Activated CD4-positive, alpha-beta T cell treated with anti-CD3 and anti-CD28 coated beads, Interleukin-2, amount 50 U/mL, for 1 hour (primary cell): ENCODE results near the gene WDR54.
A peak's percentile ranks its signal among the peaks of the same experiment; 100 is the strongest.

Source experiments
- DNase-seq: peaks from one replicate; pipeline ENCODE4 v3.0.0-alpha.2; 2020

WDR54 gene

GRCh38 chr2:74421221-74421870, at the start of gene WDR54, which contains the start of gene C2orf81:
TSS of gene WDR54 (plus strand) at chr2:74421730. CDS start at chr2:74422154, 424 bp downstream.
TSS of gene C2orf81 (minus strand) at chr2:74421619. CDS start at chr2:74421560, 59 bp downstream.
- DNase-seq = peak; percentile 92

GRCh38 chr2:74372674-74373073, 48.9 kb upstream of the WDR54 start:
- no peak for DNase-seq

GRCh38 chr2:74373221-74373676, 48.3 kb upstream of the WDR54 start:
- DNase-seq = no peak

- DNase-seq = no peak
These were observed 47.5 kb upstream of the WDR54 start for GRCh38 chr2:74373985-74374384.

- no peak for DNase-seq
These were observed 46.9 kb upstream of the WDR54 start for GRCh38 chr2:74374509-74375205.

GRCh38 chr2:74375838-74376237, 45.7 kb upstream of the WDR54 start:
- DNase-seq = no peak

GRCh38 chr2:74378007-74378406, 43.5 kb upstream of the WDR54 start:
- DNase-seq = no peak

- no peak for DNase-seq
These were observed 41.4 kb upstream of the WDR54 start, which contains the start of gene DCTN1 for GRCh38 chr2:74379851-74380789. TSS of gene DCTN1 (minus strand) at chr2:74380311. CDS start at chr2:74380037, 274 bp downstream.

- no peak for DNase-seq
These were observed 39.8 kb upstream of the WDR54 start for GRCh38 chr2:74381751-74382150.

GRCh38 chr2:74383254-74383653, 38.3 kb upstream of the WDR54 start:
- no peak for DNase-seq

GRCh38 chr2:74384051-74384450, 37.5 kb upstream of the WDR54 start:
- DNase-seq = no peak

- no peak for DNase-seq
These were observed 36.1 kb upstream of the WDR54 start for GRCh38 chr2:74385396-74385795.

- no peak for DNase-seq
These were observed 34.2 kb upstream of the WDR54 start for GRCh38 chr2:74387346-74387745.

GRCh38 chr2:74390606-74391005, 30.9 kb upstream of the WDR54 start:
- no peak for DNase-seq

GRCh38 chr2:74391209-74391579, 30.3 kb upstream of the WDR54 start:
- no peak for DNase-seq

- peak; percentile 97 for DNase-seq
These were observed 29.7 kb upstream of the WDR54 start for GRCh38 chr2:74391580-74392448.

- DNase-seq = no peak
These were observed 29.1 kb upstream of the WDR54 start for GRCh38 chr2:74392449-74392743.

- no peak for DNase-seq
These were observed 28.0 kb upstream of the WDR54 start for GRCh38 chr2:74393525-74393924.

- DNase-seq = no peak
These were observed 25.4 kb upstream of the WDR54 start for GRCh38 chr2:74396149-74396548.

- DNase-seq = no peak
These were observed 21.7 kb upstream of the WDR54 start for GRCh38 chr2:74399785-74400184.

- DNase-seq = no peak
These were observed 19.6 kb upstream of the WDR54 start for GRCh38 chr2:74401891-74402290.

GRCh38 chr2:74406035-74406434, 15.5 kb upstream of the WDR54 start:
- no peak for DNase-seq
